HEK293 (cell line): ENCODE results near the gene CACNB2.

Experiments
- GLI4 ChIP-seq: fragments of 450-650 bp; formaldehyde crosslinking; IDR thresholded peaks from 2 replicates; pipeline ENCODE4 v1.5.1; 2016; ENCODE audit warnings: missing biosample characterization, missing genetic modification characterization
- ZBTB7A ChIP-seq: fragments of 450-650 bp; formaldehyde crosslinking; IDR thresholded peaks from 2 replicates; pipeline ENCODE4 v1.5.1; 2016; ENCODE audit warnings: low read depth, missing biosample characterization, missing genetic modification characterization
- ZNF792 ChIP-seq: fragments of 450-650 bp; formaldehyde crosslinking; IDR thresholded peaks from 2 replicates; pipeline ENCODE4 v1.5.1; 2016; ENCODE audit warnings: missing biosample characterization, missing genetic modification characterization
- TF ChIP-seq, protein P1 (sequence below): fragments of 450-650 bp; formaldehyde crosslinking; IDR thresholded peaks from 2 replicates; pipeline ENCODE4 v1.5.1; 2016; ENCODE audit warnings: missing biosample characterization, missing genetic modification characterization
- TF ChIP-seq, protein P2 (sequence below): fragments of 450-650 bp; formaldehyde crosslinking; IDR thresholded peaks from 2 replicates; pipeline ENCODE4 v1.5.1; 2017; ENCODE audit warnings: missing biosample characterization, missing genetic modification characterization
- TF ChIP-seq, protein P3 (sequence below): fragments of 450-650 bp; IDR thresholded peaks from 2 replicates; pipeline ENCODE4 v1.5.1; 2018; ENCODE audit warnings: missing biosample characterization, missing genetic modification characterization
- TF ChIP-seq, protein P4 (sequence below): fragments of 450-650 bp; formaldehyde crosslinking; IDR thresholded peaks from 2 replicates; pipeline ENCODE4 v1.5.1; 2016; ENCODE audit warnings: missing biosample characterization, missing genetic modification characterization

DNA sequence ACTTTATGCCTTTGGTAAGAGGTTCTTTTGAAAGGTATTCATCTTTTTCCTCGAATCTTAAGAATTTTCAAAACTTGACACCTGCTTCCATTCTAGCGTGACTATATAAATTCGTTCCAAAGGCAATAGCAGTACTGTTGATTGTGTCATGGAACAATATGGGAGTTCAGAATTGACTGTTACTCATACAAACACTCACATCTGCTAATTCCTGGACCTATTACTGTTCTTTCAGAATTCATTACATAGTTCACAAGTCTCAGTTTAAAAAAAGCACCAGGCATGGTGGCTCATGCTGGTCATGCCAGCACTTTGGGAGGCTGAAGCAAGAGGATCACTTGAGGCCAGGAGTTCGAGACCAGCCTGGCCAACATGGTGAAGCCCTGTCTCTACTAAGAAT is 80.9 kb downstream of the CACNB2 start:
- TF ChIP-seq, protein P1, sequence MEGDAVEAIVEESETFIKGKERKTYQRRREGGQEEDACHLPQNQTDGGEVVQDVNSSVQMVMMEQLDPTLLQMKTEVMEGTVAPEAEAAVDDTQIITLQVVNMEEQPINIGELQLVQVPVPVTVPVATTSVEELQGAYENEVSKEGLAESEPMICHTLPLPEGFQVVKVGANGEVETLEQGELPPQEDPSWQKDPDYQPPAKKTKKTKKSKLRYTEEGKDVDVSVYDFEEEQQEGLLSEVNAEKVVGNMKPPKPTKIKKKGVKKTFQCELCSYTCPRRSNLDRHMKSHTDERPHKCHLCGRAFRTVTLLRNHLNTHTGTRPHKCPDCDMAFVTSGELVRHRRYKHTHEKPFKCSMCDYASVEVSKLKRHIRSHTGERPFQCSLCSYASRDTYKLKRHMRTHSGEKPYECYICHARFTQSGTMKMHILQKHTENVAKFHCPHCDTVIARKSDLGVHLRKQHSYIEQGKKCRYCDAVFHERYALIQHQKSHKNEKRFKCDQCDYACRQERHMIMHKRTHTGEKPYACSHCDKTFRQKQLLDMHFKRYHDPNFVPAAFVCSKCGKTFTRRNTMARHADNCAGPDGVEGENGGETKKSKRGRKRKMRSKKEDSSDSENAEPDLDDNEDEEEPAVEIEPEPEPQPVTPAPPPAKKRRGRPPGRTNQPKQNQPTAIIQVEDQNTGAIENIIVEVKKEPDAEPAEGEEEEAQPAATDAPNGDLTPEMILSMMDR (tag by site-specific recombination): no peak
- TF ChIP-seq ZBTB7A (no peak), GLI4 (no peak), ZNF792 (tag by site-specific recombination) (no peak)
- TF ChIP-seq, protein P2, sequence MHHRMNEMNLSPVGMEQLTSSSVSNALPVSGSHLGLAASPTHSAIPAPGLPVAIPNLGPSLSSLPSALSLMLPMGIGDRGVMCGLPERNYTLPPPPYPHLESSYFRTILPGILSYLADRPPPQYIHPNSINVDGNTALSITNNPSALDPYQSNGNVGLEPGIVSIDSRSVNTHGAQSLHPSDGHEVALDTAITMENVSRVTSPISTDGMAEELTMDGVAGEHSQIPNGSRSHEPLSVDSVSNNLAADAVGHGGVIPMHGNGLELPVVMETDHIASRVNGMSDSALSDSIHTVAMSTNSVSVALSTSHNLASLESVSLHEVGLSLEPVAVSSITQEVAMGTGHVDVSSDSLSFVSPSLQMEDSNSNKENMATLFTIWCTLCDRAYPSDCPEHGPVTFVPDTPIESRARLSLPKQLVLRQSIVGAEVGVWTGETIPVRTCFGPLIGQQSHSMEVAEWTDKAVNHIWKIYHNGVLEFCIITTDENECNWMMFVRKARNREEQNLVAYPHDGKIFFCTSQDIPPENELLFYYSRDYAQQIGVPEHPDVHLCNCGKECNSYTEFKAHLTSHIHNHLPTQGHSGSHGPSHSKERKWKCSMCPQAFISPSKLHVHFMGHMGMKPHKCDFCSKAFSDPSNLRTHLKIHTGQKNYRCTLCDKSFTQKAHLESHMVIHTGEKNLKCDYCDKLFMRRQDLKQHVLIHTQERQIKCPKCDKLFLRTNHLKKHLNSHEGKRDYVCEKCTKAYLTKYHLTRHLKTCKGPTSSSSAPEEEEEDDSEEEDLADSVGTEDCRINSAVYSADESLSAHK (tag by site-specific recombination): no peak
- TF ChIP-seq, protein P3, sequence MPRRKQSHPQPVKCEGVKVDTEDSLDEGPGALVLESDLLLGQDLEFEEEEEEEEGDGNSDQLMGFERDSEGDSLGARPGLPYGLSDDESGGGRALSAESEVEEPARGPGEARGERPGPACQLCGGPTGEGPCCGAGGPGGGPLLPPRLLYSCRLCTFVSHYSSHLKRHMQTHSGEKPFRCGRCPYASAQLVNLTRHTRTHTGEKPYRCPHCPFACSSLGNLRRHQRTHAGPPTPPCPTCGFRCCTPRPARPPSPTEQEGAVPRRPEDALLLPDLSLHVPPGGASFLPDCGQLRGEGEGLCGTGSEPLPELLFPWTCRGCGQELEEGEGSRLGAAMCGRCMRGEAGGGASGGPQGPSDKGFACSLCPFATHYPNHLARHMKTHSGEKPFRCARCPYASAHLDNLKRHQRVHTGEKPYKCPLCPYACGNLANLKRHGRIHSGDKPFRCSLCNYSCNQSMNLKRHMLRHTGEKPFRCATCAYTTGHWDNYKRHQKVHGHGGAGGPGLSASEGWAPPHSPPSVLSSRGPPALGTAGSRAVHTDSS: no peak
- TF ChIP-seq, protein P4, sequence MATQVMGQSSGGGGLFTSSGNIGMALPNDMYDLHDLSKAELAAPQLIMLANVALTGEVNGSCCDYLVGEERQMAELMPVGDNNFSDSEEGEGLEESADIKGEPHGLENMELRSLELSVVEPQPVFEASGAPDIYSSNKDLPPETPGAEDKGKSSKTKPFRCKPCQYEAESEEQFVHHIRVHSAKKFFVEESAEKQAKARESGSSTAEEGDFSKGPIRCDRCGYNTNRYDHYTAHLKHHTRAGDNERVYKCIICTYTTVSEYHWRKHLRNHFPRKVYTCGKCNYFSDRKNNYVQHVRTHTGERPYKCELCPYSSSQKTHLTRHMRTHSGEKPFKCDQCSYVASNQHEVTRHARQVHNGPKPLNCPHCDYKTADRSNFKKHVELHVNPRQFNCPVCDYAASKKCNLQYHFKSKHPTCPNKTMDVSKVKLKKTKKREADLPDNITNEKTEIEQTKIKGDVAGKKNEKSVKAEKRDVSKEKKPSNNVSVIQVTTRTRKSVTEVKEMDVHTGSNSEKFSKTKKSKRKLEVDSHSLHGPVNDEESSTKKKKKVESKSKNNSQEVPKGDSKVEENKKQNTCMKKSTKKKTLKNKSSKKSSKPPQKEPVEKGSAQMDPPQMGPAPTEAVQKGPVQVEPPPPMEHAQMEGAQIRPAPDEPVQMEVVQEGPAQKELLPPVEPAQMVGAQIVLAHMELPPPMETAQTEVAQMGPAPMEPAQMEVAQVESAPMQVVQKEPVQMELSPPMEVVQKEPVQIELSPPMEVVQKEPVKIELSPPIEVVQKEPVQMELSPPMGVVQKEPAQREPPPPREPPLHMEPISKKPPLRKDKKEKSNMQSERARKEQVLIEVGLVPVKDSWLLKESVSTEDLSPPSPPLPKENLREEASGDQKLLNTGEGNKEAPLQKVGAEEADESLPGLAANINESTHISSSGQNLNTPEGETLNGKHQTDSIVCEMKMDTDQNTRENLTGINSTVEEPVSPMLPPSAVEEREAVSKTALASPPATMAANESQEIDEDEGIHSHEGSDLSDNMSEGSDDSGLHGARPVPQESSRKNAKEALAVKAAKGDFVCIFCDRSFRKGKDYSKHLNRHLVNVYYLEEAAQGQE (tag by site-specific recombination): no peak
